Mesothelial cell of epicardium (in vitro differentiated cells): Measurements from ENCODE around the gene SCARB1. TPM values are rescaled to one million over a fixed set of nuclear protein-coding genes. Genes with fewer than 3 reads are reported as not detected.

Source experiments
- DNase-seq, 2 experiments: peaks; one replicate each; pipeline ENCODE4 v3.0.0; 2021; ENCODE audit warnings: low spot score in 2 of 2; ENCODE audit not compliant: unreplicated experiment in 2 of 2
- H3K27ac Mint-ChIP-seq: 2 replicates; pipeline ENCODE4 v1.8.0; 2021; ENCODE audit warnings: mixed read lengths
- H3K27me3 Mint-ChIP-seq: 2 replicates; pipeline ENCODE4 v1.8.0; 2021; ENCODE audit warnings: low read depth, mixed read lengths
- H3K36me3 Mint-ChIP-seq: 2 replicates; pipeline ENCODE4 v1.8.0; 2021; ENCODE audit warnings: mixed read lengths
- H3K4me1 Mint-ChIP-seq: 2 replicates; pipeline ENCODE4 v1.8.0; 2021; ENCODE audit warnings: mixed read lengths
- H3K4me3 Mint-ChIP-seq: 2 replicates; pipeline ENCODE4 v1.8.0; 2021; ENCODE audit warnings: mild to moderate bottlenecking, moderate library complexity, mixed read lengths
- H3K9me3 Mint-ChIP-seq: 2 replicates; pipeline ENCODE4 v1.8.0; 2021; ENCODE audit warnings: mixed read lengths
- CTCF ChIP-seq: fragments of 200-600 bp; sonication (generic); IDR thresholded peaks from one replicate; pipeline ENCODE4 v1.5.0; 2021; ENCODE audit warnings: antibody characterized with exemption; ENCODE audit not compliant: unreplicated experiment
- total RNA-seq: library from RNA; stranded (reverse); gene quantifications from 3 replicates; pipeline ENCODE4 v1.2.1, GENCODE V29; 2021

The SCARB1 gene
- total RNA-seq, 1 donor from 2014 or later: 40.2 TPM

DNA sequence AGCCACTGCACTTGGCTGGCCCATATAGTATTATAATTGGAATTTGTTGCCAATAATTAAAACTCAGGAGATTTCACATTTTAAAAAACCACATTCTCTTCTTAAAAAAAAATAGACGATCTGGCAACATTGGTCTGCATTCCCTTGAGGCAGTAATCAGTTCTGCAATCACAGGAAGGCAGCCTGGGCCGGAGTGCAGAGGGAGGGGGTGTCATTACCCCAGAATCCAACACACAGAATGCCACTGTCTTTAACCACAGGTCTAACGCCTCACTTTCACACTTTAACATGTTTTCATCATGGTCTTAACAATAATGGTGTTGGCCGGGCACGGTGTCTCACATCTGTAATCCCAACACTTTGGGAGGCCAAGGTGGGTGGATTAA is 100.1 kb downstream of the SCARB1 start:
- no peaks in the 10 kb centered on the region for H3K36me3 Mint-ChIP-seq
- H3K4me3 Mint-ChIP-seq: no peak overlapping the region
- TF ChIP-seq CTCF: no peak
- peaks cover 35% of the 10 kb centered on the region for H3K4me1 Mint-ChIP-seq
- no peak for DNase-seq
- peaks cover 7% of the 10 kb centered on the region for H3K27me3 Mint-ChIP-seq
- peak overlapping the region; percentile 39 for H3K27ac Mint-ChIP-seq
- no peaks in the 10 kb centered on the region for H3K9me3 Mint-ChIP-seq

GRCh38 chr12:124762791-124763593 is 100.7 kb downstream of the SCARB1 start:
- Mint-ChIP-seq H3K4me3 (no peak overlapping the region), H3K36me3 (no peaks in the 10 kb centered on the region), H3K9me3 (no peaks in the 10 kb centered on the region), H3K27ac (peak overlapping the region; percentile 39), H3K4me1 (peaks cover 37% of the 10 kb centered on the region), H3K27me3 (peaks cover 7% of the 10 kb centered on the region)
- DNase-seq: no peak
- TF ChIP-seq CTCF: no peak

GRCh38 chr12:124762384-124762783 is 101.3 kb downstream of the SCARB1 start:
- H3K36me3 Mint-ChIP-seq: no peaks in the 10 kb centered on the region
- peaks cover 7% of the 10 kb centered on the region for H3K27me3 Mint-ChIP-seq
- H3K9me3 Mint-ChIP-seq: peaks cover 4% of the 10 kb centered on the region
- no peak overlapping the region for H3K4me3 Mint-ChIP-seq
- DNase-seq: no peak
- peaks cover 40% of the 10 kb centered on the region for H3K4me1 Mint-ChIP-seq
- H3K27ac Mint-ChIP-seq: no peak overlapping the region
- TF ChIP-seq CTCF: no peak

DNA sequence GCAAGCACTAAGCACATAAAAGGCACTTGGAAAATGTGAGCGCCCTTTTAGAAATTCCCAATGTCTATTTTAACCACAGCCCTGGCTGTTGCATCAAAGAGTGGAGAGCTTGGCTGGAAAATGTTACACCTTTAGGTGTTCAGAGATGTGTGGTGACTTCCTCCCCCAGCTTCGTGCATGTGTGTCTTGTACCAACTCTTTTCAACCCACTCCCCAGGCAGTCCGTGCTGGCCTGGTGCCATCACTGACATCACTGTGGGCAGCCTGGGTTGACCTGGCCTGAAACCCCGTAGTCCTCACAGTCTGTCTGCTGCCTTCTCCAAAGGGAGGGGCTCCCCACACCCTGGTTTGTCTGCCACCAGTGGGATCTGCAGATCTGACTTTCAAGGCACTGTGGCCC is 101.8 kb downstream of the SCARB1 start:
- Mint-ChIP-seq H3K27me3 (peaks cover 7% of the 10 kb centered on the region), H3K9me3 (peaks cover 9% of the 10 kb centered on the region), H3K4me1 (peaks cover 37% of the 10 kb centered on the region), H3K27ac (no peak overlapping the region), H3K4me3 (no peak overlapping the region), H3K36me3 (no peaks in the 10 kb centered on the region)
- TF ChIP-seq CTCF: no peak
- DNase-seq: no peak

- Mint-ChIP-seq H3K36me3 (peaks cover 1% of the 10 kb centered on the region), H3K27me3 (peaks cover 7% of the 10 kb centered on the region), H3K9me3 (peaks cover 15% of the 10 kb centered on the region), H3K27ac (no peak overlapping the region), H3K4me1 (peaks cover 31% of the 10 kb centered on the region), H3K4me3 (no peak overlapping the region)
- DNase-seq: no peak
- TF ChIP-seq CTCF: no peak
Observed at GRCh38 chr12:124761056-124761455, 102.6 kb downstream of the SCARB1 start.
